AG10803 (cell line): ENCODE data around the gene CYB5A.

Experiments used
- DNase-seq: peaks from one replicate; pipeline ENCODE4 v3.0.0; 2010; ENCODE audit warnings: low read depth
- H3K4me3 ChIP-seq: 2 replicates; pipeline ENCODE4 v1.5.1; 2011; ENCODE audit warnings: mild to moderate bottlenecking, low read length, control low read depth
- CTCF ChIP-seq: conservative IDR thresholded peaks from 2 replicates; pipeline ENCODE4 v1.5.1; 2011; ENCODE audit warnings: mild to moderate bottlenecking, low read length, control low read depth, inconsistent platforms

The CYB5A gene

GRCh38 chr18:74244554-74244953, 47.2 kb downstream of the CYB5A start:
- no peak for TF ChIP-seq CTCF
- no peak overlapping the region for H3K4me3 ChIP-seq
- DNase-seq = no peak

- no peak overlapping the region for H3K4me3 ChIP-seq
- no peak for TF ChIP-seq CTCF
- no peak for DNase-seq
Measured at GRCh38 chr18:74243127-74243526, 48.6 kb downstream of the CYB5A start.

- no peak overlapping the region for H3K4me3 ChIP-seq
- TF ChIP-seq CTCF = no peak
- DNase-seq = no peak
Measured at GRCh38 chr18:74242438-74243096, 49.2 kb downstream of the CYB5A start.

DNA sequence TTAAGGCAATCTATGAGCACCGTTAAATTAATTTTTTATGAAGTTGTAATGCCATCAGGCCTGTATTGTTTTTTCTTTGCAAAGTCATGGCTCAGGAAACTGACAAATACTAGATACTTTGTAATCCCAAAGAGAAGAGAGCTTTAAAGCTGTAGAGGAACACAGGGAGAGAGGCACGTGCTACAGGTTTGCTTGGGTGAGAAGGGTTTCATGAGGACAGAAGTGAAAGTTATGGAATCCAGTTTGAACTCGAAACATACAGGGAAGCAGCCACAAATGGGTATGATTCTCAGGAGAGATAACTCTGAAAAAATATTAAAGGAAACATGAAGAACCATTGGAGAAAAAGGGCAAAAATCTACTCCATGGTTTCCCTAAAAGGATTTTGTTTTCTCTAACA, 49.8 kb downstream of the CYB5A start:
- DNase-seq = no peak
- no peak overlapping the region for H3K4me3 ChIP-seq
- no peak for TF ChIP-seq CTCF

DNA sequence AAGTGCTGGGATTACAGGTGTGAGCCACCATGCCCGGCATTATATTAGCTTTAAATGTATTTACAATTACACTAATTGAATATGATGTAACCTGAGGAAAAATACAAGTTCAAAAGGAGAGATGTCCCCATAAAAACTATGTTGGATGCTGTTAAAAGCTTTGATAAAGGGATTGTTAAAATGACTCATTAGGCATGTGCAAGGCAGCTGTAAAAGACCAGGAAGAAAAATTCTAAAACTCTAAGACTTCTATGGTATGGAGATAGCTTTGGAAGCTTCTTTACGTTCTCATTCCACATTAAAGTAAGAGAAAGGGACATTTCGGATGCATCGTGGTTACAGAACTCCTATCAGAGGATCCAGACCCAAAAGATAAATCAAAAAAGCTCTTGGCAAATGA, 50.3 kb downstream of the CYB5A start:
- no peak overlapping the region for H3K4me3 ChIP-seq
- no peak for DNase-seq
- TF ChIP-seq CTCF = no peak

DNA sequence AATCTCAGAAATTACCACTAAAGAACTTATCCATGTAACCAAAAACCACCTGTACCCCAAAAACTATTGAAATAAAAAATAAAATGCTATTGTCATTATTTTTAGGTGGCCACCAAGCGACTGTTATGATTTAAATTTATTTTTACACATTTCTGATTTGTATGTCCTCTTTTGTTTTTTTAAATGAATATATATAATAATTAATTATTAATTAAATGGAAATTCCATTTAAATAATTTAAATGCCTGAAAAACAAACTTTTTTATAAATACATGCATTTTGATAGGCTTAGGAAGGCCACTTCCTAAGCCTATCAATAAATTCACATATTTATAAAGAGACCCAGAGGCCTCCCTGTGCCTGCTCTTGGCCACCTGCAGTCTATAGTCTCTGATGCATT, 52.2 kb downstream of the CYB5A start:
- DNase-seq = no peak
- H3K4me3 ChIP-seq = no peak overlapping the region
- no peak for TF ChIP-seq CTCF

DNA sequence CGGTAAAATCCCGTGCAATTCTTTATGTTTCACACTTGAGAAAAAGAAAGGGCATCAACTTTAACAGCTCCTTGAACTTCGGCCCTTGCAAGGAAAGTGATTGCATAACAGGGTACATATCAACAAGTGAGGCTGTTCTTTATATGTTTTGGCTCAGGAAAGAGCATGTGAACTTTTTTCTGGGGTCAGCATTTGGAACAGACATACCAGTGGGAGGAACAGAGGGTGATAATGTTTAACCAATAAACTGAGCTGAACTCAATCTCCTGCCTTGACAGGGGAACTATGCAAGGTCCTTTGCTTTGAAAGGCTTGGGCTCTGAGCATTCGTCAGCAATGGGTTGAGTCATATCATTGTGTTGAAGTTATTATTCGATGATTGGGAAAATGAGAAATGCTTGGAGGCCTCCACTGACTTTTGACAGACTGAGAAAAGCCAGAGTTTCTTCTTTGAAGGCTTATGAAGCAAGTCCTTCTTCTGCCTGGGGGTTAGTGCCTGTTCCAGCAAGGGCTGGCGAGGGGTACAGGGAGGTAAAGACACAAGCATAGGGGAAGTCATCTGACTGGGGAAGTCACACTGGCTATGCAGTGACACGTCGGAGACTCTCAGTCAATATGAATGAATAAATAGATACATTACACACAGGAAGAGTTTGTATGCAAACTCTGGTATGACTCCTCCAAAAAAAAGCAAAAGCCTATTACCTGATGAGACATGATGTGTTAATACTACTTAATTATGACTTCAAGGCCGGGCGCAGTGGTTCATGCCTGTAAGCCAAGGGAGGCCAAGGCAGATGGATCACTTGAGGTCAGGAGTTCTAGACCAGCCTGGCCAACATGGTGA, 57.2 kb downstream of the CYB5A start:
- TF ChIP-seq CTCF = no peak
- DNase-seq = peak; percentile 42

More for the DNA sequence above, 57.2 kb downstream of the CYB5A start:
- no peak overlapping the region for H3K4me3 ChIP-seq
